Epithelial cell of esophagus (primary cell): Measurements from ENCODE around the gene TGFBR1.

Experiments used
- DNase-seq: peaks from one replicate; pipeline ENCODE4 v3.0.0; 2010; ENCODE audit warnings: low read depth
- H3K4me3 ChIP-seq: 2 replicates; pipeline ENCODE4 v1.5.1; 2011; ENCODE audit warnings: mild to moderate bottlenecking, low read length, control low read depth
- TF ChIP-seq, protein P1 (sequence below): IDR thresholded peaks from 2 replicates; pipeline ENCODE4 v1.5.1; 2011; ENCODE audit warnings: low read depth, mild to moderate bottlenecking, low read length, control low read depth, inconsistent platforms; ENCODE audit not compliant: insufficient read depth; ENCODE audit errors: missing control alignments

The TGFBR1 gene

DNA sequence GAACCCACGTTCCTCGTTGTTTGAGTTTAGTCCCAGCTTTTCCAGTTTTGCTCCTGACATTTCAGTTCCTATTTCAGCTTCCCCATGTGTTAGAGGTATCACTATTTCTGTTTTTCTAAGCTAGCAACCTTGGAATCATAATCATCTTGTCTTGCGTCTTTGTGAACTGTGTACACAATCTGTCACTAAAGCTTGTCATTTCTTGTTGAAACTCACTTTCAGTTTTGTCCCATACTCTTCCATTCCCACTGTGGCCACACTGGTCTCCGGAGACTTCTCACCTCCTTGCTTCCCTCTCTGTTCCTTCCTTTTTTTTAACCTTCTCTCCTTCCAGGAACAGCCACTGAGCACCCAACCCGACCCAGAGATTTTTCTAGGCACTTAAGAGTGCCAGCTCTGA lies 36.9 kb downstream of the TGFBR1 start:
- DNase-seq = no peak
- no peak overlapping the region for H3K4me3 ChIP-seq
- TF ChIP-seq, protein P1, sequence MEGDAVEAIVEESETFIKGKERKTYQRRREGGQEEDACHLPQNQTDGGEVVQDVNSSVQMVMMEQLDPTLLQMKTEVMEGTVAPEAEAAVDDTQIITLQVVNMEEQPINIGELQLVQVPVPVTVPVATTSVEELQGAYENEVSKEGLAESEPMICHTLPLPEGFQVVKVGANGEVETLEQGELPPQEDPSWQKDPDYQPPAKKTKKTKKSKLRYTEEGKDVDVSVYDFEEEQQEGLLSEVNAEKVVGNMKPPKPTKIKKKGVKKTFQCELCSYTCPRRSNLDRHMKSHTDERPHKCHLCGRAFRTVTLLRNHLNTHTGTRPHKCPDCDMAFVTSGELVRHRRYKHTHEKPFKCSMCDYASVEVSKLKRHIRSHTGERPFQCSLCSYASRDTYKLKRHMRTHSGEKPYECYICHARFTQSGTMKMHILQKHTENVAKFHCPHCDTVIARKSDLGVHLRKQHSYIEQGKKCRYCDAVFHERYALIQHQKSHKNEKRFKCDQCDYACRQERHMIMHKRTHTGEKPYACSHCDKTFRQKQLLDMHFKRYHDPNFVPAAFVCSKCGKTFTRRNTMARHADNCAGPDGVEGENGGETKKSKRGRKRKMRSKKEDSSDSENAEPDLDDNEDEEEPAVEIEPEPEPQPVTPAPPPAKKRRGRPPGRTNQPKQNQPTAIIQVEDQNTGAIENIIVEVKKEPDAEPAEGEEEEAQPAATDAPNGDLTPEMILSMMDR = no peak

DNA sequence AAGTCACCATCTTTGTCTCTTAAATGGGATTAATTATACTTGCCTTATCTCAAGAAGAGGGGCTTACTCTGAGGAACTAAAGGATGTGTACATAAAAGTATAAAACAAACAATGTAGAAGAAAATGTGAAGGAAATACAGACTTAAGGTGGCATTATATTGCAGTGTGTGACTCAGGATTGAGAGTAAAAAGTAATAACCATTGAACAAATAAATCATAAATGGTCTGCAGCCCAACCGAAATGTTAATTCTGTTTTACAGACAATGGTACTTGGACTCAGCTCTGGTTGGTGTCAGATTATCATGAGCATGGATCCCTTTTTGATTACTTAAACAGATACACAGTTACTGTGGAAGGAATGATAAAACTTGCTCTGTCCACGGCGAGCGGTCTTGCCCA lies 37.4 kb downstream of the TGFBR1 start:
- no peak overlapping the region for H3K4me3 ChIP-seq
- TF ChIP-seq, protein P1 = no peak
- no peak for DNase-seq

DNA sequence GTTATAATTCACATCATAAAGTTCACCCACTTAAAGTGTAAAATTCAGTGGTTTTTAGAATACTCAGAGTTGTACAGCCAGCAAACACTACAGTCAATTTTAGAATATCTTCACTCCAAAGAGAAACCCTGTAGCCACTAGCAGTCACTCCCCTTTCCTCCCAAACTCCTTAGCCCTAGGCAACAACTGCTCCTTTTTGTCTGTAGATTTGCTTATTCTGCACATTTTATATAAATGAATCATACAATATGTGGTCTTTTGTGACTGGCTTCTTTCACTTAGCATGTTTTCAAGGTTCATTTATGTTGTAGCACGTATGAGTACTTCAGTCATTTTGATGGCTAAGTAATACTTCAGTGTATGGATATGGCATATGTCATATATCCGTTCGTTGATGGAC lies 38.7 kb downstream of the TGFBR1 start:
- TF ChIP-seq, protein P1 = no peak
- H3K4me3 ChIP-seq = no peak overlapping the region
- no peak for DNase-seq

DNA sequence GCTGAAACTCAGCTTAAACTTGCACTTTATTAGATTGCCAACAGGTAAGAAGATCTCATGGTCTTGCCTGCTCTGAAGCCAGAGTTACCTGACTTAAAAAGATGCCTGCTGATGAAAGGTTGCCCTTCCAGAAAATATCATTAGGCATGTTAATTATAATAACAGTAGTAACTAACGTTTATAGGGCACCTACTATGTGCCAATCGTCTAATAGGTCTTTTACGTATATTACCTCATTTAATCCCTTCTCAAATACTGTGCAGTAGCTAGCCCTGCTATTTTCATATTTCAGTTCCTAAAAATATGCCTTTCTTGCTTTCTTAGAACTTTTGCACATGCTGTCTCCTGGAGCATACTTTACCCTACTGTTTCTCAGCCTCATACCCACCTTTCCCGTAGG lies 40.1 kb downstream of the TGFBR1 start:
- no peak for DNase-seq
- TF ChIP-seq, protein P1 = no peak
- H3K4me3 ChIP-seq = no peak overlapping the region

DNA sequence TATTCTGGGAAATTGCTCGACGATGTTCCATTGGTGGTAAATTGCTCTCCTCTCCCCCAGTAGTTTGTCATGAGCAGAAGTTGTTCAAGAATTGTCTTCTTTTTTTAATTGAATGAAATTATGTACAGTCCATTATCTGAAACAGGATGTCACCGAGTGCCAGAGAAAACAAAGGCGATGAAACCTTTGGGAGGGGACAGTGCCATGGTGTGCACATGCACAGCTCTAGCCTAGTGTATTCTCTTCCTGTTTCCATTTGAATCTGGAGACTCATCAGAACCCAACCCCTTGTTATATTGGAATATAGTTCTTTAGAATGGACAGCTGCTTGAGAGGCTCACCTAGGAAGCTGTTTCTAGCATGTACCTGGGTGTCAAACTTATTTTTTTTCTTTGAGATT lies 41.7 kb downstream of the TGFBR1 start:
- TF ChIP-seq, protein P1 = no peak
- DNase-seq = no peak
- H3K4me3 ChIP-seq = no peak overlapping the region

DNA sequence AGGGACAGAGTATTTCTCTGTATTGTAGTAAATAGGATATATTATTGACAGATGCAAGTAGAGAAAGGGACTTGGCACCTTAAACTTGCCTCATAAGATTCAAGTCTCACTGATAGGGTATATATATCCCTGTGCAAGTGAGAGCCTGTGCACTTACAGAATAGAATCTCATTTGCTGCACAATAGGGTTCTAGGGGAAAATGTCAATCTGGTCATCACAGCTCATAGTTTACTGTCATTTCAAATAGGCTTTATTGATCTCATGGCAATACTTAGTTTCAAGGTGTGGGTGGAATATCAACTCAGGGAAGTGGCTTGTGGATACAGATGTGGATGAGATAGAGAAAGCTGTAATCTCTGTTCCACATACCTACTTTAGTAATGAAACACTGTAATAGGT lies 42.3 kb downstream of the TGFBR1 start:
- H3K4me3 ChIP-seq = no peak overlapping the region
- no peak for DNase-seq
- TF ChIP-seq, protein P1 = no peak

DNA sequence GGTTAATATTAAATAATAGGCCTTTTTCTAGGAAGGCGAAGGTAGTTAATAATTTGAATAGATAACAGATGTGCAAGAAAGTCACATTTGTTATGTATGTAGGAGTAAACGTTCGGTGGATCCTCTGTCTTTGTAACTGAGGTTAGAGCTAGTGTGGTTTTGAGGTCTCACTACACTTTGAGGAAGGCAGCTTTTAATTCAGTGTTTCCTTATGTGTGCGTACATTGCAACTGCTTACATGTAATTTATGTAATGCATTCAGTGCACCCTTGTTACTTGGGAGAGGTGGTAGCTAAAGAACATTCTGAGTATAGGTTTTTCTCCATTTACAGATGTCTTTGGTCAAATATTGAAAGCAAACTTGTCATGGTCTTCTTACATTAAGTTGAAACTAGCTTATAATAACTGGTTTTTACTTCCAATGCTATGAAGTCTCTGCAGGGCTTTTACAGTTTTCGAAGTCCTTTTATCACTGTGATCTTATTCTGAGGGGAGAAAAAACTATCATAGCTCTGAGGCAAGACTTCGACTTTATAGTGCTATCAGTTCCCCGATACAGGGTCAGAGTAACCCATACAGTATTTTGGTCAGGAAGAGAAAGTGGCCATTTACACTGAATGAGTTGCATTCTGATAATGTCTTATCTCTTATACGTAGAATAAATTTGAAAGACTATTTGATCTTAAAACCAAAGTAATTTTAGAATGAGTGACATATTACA lies 45.7 kb downstream of the TGFBR1 start:
- no peak for DNase-seq
- TF ChIP-seq, protein P1 = no peak
- no peak overlapping the region for H3K4me3 ChIP-seq
